DOHH2 (cell line): ENCODE data around the gene UBAC2.

Experiments used
- EZH2phosphoT487 ChIP-seq: fragments of 200-600 bp; sonication (generic); IDR thresholded peaks from 2 replicates; pipeline ENCODE4 v1.6.1; 2017; ENCODE audit warnings: borderline replicate concordance, mild to moderate bottlenecking, antibody characterized with exemption, low read length, moderate library complexity, mixed read lengths
- TF ChIP-seq, protein P1 (sequence below): fragments of 200-600 bp; sonication (generic); IDR thresholded peaks from one replicate; pipeline ENCODE4 v1.5.1; 2014; ENCODE audit warnings: antibody characterized with exemption, mild to moderate bottlenecking, low read depth, low read length; ENCODE audit not compliant: poor library complexity, severe bottlenecking

- TF ChIP-seq, protein P1, sequence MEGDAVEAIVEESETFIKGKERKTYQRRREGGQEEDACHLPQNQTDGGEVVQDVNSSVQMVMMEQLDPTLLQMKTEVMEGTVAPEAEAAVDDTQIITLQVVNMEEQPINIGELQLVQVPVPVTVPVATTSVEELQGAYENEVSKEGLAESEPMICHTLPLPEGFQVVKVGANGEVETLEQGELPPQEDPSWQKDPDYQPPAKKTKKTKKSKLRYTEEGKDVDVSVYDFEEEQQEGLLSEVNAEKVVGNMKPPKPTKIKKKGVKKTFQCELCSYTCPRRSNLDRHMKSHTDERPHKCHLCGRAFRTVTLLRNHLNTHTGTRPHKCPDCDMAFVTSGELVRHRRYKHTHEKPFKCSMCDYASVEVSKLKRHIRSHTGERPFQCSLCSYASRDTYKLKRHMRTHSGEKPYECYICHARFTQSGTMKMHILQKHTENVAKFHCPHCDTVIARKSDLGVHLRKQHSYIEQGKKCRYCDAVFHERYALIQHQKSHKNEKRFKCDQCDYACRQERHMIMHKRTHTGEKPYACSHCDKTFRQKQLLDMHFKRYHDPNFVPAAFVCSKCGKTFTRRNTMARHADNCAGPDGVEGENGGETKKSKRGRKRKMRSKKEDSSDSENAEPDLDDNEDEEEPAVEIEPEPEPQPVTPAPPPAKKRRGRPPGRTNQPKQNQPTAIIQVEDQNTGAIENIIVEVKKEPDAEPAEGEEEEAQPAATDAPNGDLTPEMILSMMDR = no peak
- no peak for TF ChIP-seq EZH2phosphoT487
Measured at GRCh38 chr13:99384468-99384867, 183.8 kb downstream of the UBAC2 start.
